GM18520 (cell line): ENCODE results near the gene NELFCD.

Experiments used
- ATAC-seq: cut with Tn5 transposase; IDR thresholded peaks from one replicate; pipeline ENCODE4 v1.9.1; 2021; ENCODE audit not compliant: unreplicated experiment

NELFCD gene

DNA sequence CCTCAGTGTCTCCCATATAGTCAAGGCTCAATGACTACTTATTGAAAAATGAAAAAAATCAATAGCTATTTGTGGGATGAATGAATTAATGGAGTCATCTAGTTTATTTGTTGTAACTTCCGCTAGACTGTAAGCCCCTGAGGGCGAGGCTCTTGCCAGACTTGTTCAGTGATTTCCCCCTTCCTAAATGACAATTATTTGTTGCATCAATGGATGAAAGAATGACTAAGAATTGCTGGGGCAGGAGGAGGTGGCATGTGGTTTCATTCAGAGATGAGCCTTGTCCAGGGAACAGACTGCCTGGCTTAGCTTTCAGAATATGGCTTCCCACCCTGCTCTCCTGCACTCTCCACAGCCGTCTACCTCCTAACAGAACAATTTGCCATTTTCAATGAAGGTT is 62.6 kb downstream of the NELFCD start:
- no peak for ATAC-seq

DNA sequence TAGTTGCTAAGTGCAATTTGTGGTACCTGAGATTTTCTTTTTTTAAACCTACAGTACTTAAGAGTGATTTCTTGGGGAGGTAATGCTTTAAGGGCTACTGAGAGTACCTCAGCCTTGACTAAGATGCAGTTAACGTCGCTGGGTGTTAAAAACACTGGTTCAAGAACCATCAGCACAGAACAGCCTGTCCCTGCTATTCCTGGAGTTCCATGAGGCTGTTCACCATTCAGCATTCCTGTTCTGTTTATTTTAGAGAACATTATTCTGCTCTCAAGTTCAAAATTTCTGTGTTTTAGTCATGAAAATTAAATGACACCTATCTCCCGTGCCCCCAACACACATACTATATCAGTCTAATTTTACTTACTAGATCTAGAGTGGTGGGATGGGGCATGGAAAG is 63.2 kb downstream of the NELFCD start:
- ATAC-seq = no peak
